ENCODE measurements around the gene ATP5PO. TPM values are rescaled to one million over a fixed set of nuclear protein-coding genes. Genes with fewer than 3 reads are reported as not detected.

ATP5PO gene
- total RNA-seq, 4 donors from 2014 or later, result 121 to 213 (median 148) TPM

GRCh38 chr21:33945652-33946270, 30.2 kb upstream of the ATP5PO start:
- TF ChIP-seq POLR2A (IDR thresholded peaks at IDR 0.05) (no peak), CTCF (IDR thresholded peaks at IDR 0.05) (no peak), EP300 (IDR thresholded peaks at IDR 0.05) (no peak)
- H3K4me3 ChIP-seq, result no peak overlapping the region
- H3K4me1 ChIP-seq, result peaks cover 0 to 25% (median 20%) of the 10 kb centered on the region in 4 donors
- H3K36me3 ChIP-seq, result no peaks in the 10 kb centered on the region
- H3K27ac ChIP-seq, result no peak overlapping the region
- no peak for DNase-seq (ENCODE audit: low spot score in 2 of 2)
- H3K9me3 ChIP-seq, result no peaks in the 10 kb centered on the region
- WGBS, 2 donors, result 93 to 98% methylated on average over 2 of the region's 2 CpGs
- H3K27me3 ChIP-seq, result no peaks in the 10 kb centered on the region

GRCh38 chr21:33944185-33944763, 28.7 kb upstream of the ATP5PO start:
- no peaks in the 10 kb centered on the region for H3K36me3 ChIP-seq
- 87 to 97% methylated on average over 1 of the region's 1 CpG for WGBS, 2 donors
- H3K4me1 ChIP-seq, result peaks cover 0 to 25% (median 20%) of the 10 kb centered on the region in 4 donors
- H3K27me3 ChIP-seq, result no peaks in the 10 kb centered on the region
- TF ChIP-seq EP300 (IDR thresholded peaks at IDR 0.05) (no peak), POLR2A (IDR thresholded peaks at IDR 0.05) (no peak), CTCF (IDR thresholded peaks at IDR 0.05) (no peak)
- H3K4me3 ChIP-seq, result no peak overlapping the region
- no peaks in the 10 kb centered on the region for H3K9me3 ChIP-seq
- no peak for DNase-seq (ENCODE audit: low spot score in 2 of 2)
- H3K27ac ChIP-seq, result no peak overlapping the region

GRCh38 chr21:33943293-33943692, 27.7 kb upstream of the ATP5PO start:
- Histone ChIP-seq H3K27ac (no peak overlapping the region), H3K4me1 (peaks cover 0 to 18% (median 12%) of the 10 kb centered on the region in 4 donors), H3K9me3 (no peaks in the 10 kb centered on the region), H3K4me3 (no peak overlapping the region), H3K36me3 (no peaks in the 10 kb centered on the region), H3K27me3 (no peaks in the 10 kb centered on the region)
- WGBS, 2 donors, result 79 to 89% methylated on average over 2 of the region's 2 CpGs
- TF ChIP-seq POLR2A (IDR thresholded peaks at IDR 0.05), result no peak
- no peak for TF ChIP-seq EP300 (IDR thresholded peaks at IDR 0.05)
- no peak for TF ChIP-seq CTCF (IDR thresholded peaks at IDR 0.05)
- no peak for DNase-seq (ENCODE audit: low spot score in 2 of 2)

GRCh38 chr21:33942426-33942825, 26.8 kb upstream of the ATP5PO start:
- DNase-seq (ENCODE audit: low spot score in 2 of 2), result no peak
- no peaks in the 10 kb centered on the region for H3K9me3 ChIP-seq
- no peak overlapping the region for H3K4me3 ChIP-seq
- TF ChIP-seq EP300 (IDR thresholded peaks at IDR 0.05), result no peak
- TF ChIP-seq CTCF (IDR thresholded peaks at IDR 0.05), result no peak
- TF ChIP-seq POLR2A (IDR thresholded peaks at IDR 0.05), result no peak
- no peaks in the 10 kb centered on the region for H3K36me3 ChIP-seq
- H3K27ac ChIP-seq, result no peak overlapping the region
- H3K4me1 ChIP-seq, result peaks cover 0 to 9% (median 5%) of the 10 kb centered on the region in 4 donors
- H3K27me3 ChIP-seq, result no peaks in the 10 kb centered on the region

- DNase-seq (ENCODE audit: low spot score in 2 of 2), result no peak
- H3K27ac ChIP-seq, result no peak overlapping the region
- whole genome bisulfite sequencing, 2 donors, result 67 to 75% methylated on average over 5 of the region's 5 CpGs
Observed at GRCh38 chr21:33940881-33941245, 25.3 kb upstream of the ATP5PO start.

More at GRCh38 chr21:33940881-33941245, 25.3 kb upstream of the ATP5PO start:
- no peak for TF ChIP-seq CTCF (IDR thresholded peaks at IDR 0.05)
- no peak for TF ChIP-seq POLR2A (IDR thresholded peaks at IDR 0.05)
- no peak for TF ChIP-seq EP300 (IDR thresholded peaks at IDR 0.05)
- Histone ChIP-seq H3K36me3 (no peaks in the 10 kb centered on the region), H3K4me3 (no peak overlapping the region), H3K27me3 (no peaks in the 10 kb centered on the region), H3K9me3 (no peaks in the 10 kb centered on the region), H3K4me1 (peaks cover 0 to 7% (median 0%) of the 10 kb centered on the region in 4 donors)
